Measurements from ENCODE around the gene CLDN19.
A peak's percentile ranks its signal among the peaks of the same experiment; 100 is the strongest.
"Not testable (repeated sequence)": the region's sequence is repeated elsewhere in the genome, so short reads cannot be mapped to it uniquely, and the experiment has no call there.

Gene CLDN19

GRCh38 chr1:42758641-42759040 is 18.6 kb upstream of the CLDN19 start:
- DNase-seq, result no peak

GRCh38 chr1:42757892-42758275 is 17.8 kb upstream of the CLDN19 start:
- no peak for DNase-seq

GRCh38 chr1:42756956-42757891 is 17.2 kb upstream of the CLDN19 start:
- no peak for DNase-seq

- DNase-seq, result no peak
Measured at GRCh38 chr1:42753070-42753469, 13.0 kb upstream of the CLDN19 start.

GRCh38 chr1:42752284-42752683 is 12.2 kb upstream of the CLDN19 start:
- no peak for DNase-seq

GRCh38 chr1:42751511-42752070 is 11.6 kb upstream of the CLDN19 start:
- DNase-seq, result not testable (repeated sequence)

GRCh38 chr1:42750041-42750440 is 10.0 kb upstream of the CLDN19 start:
- DNase-seq, result no peak

- DNase-seq, result no peak
Measured at GRCh38 chr1:42748461-42749410, 8.7 kb upstream of the CLDN19 start.

GRCh38 chr1:42748021-42748420 is 8.0 kb upstream of the CLDN19 start:
- no peak for DNase-seq

- DNase-seq, result peak; percentile 40 to 46
Measured at GRCh38 chr1:42747125-42747524, 7.1 kb upstream of the CLDN19 start.

- no peak for DNase-seq
Measured at GRCh38 chr1:42746436-42747105, 6.5 kb upstream of the CLDN19 start.

GRCh38 chr1:42745851-42746250 is 5.8 kb upstream of the CLDN19 start:
- no peak for DNase-seq

- no peak for DNase-seq
Measured at GRCh38 chr1:42744148-42744413, 4.0 kb upstream of the CLDN19 start.

GRCh38 chr1:42743317-42744147 is 3.5 kb upstream of the CLDN19 start:
- no peak for DNase-seq

GRCh38 chr1:42742617-42743316 is 2.7 kb upstream of the CLDN19 start:
- DNase-seq, result no peak

- DNase-seq, result no peak
Measured at GRCh38 chr1:42742141-42742540, 2.1 kb upstream of the CLDN19 start.

GRCh38 chr1:42741706-42742105 is 1.7 kb upstream of the CLDN19 start:
- no peak for DNase-seq

GRCh38 chr1:42740851-42741580 is 980 bp upstream of the CLDN19 start:
- no peak for DNase-seq

- no peak for DNase-seq
Measured at GRCh38 chr1:42738678-42739226, 1.3 kb downstream of the CLDN19 start.

GRCh38 chr1:42737986-42738677 is 1.9 kb downstream of the CLDN19 start:
- no peak for DNase-seq

Data from activated CD4-positive, alpha-beta T cell treated with anti-CD3 and anti-CD28 coated beads, Interleukin-2, amount 50 U/mL, for 4 hours (primary cell).